Left lung (tissue), 10 donors: ENCODE data around the gene SNAP29. TPM values are rescaled to one million over a fixed set of nuclear protein-coding genes. Genes with fewer than 3 reads are reported as not detected.

Experiments used
- ATAC-seq: fragments of 200-7000 bp; cut with Tn5 transposase; one replicate; pipeline ENCODE4 v1.9.1; 2020; ENCODE audit warnings: moderate library complexity
- DNase-seq, 4 donors: peaks; one replicate each; pipeline ENCODE4 v3.0.0-alpha.2; 2013 to 2020
- H3K27ac ChIP-seq, 2 donors: fragments of 200-600 bp; sonication (generic) in 1 of 2; one replicate each; pipeline versions ENCODE4 v1.5.0 to v1.8.0; 2020 to 2021
- H3K27me3 ChIP-seq, 2 donors: fragments of 200-600 bp; sonication (generic) in 1 of 2; one replicate each; pipeline versions ENCODE4 v1.5.0 to v1.8.0; 2020 to 2021
- H3K36me3 ChIP-seq, 2 donors: fragments of 200-600 bp; sonication (generic) in 1 of 2; one replicate each; pipeline versions ENCODE4 v1.5.0 to v1.8.0; 2020 to 2021
- H3K4me1 ChIP-seq, 2 donors: fragments of 200-600 bp; one replicate each; pipeline ENCODE4 v1.8.0; 2021
- H3K4me3 ChIP-seq, 2 donors: fragments of 200-600 bp; sonication (generic) in 1 of 2; one replicate each; pipeline versions ENCODE4 v1.5.0 to v1.8.0; 2020 to 2021; ENCODE audit warnings: mild to moderate bottlenecking in 1 of 2
- H3K9me3 ChIP-seq, 2 donors: fragments of 200-600 bp; sonication (generic) in 1 of 2; one replicate each; pipeline versions ENCODE4 v1.5.0 to v1.8.0; 2020 to 2021
- intact Hi-C, 2 donors: fragments of 100-400 bp; cut with DNase I; formaldehyde crosslinking; loops; one replicate each; pipeline versions ENCODE4 v1.11.2 to v1.14.2; 2022
- polyA plus RNA-seq, 6 donors: library from polyadenylated mRNA; unstranded; fragments of 120-200 nt; gene quantifications; one replicate each; pipeline ENCODE4 v1.2.1, GENCODE V29; 2013; ENCODE audit not compliant: insufficient read length in 6 of 6
- total RNA-seq, 2 donors: library from RNA; stranded (reverse); fragmentation: NEBNext Ultra II Directional; extraction: Animal tissue kit (Norgen Biotek cat#: 25700); gene quantifications; one replicate each; pipeline ENCODE4 v1.2.1, GENCODE V29; 2021
- TF ChIP-seq, protein P1 (sequence below), 2 donors: fragments of 200-600 bp; sonication (generic) in 1 of 2; IDR thresholded peaks; one replicate each; pipeline versions ENCODE4 v1.5.0 to v1.8.0; 2021; ENCODE audit warnings: antibody characterized with exemption in 2 of 2
- donor health status: DM: no; HTN: yes; CAD: no.
- donor health status: DM: no; HTN: no; CAD: no.

SNAP29 gene
- total and polyA plus RNA-seq, 8 donors, result 25.4 to 33.2 (median 29.7) TPM

DNA sequence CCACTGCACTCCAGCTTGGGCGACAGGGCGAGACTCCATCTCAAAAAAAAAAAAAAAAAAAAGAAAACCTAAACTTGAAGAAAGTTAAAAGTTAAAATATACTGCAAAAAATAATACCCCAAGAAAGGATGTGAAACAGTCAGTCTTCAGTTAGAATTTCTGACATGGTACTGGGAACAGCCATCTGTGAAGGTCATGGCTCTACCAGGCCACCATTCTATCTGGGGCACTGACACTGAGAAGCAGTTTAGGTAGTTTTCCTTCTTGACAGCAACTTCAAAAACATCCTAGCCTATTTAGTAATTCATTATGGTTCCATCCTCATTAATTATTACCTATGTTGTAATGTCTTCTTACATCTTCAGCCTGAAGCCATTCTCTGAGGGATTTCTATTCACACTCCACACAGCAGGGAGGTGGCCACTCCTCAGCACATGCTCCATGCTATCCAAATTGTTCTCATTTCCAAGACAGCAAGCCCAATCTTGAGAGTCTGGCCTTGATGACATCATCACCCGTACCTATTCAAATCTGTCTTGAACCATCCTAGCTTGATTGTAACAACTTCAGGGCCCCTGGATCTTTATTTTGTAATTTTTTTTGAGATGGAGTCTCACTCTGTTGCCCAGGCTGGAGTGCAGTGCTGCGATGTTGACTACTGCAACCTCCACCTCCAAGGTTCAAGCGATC lies 46.7 kb upstream of the SNAP29 start:
- ATAC-seq, result no peak
- DNase-seq, result no peak
- Histone ChIP-seq H3K4me1 (no peaks in the 10 kb centered on the region), H3K27me3 (no peaks in the 10 kb centered on the region), H3K9me3 (no peaks in the 10 kb centered on the region), H3K36me3 (peaks cover 0 to 99% of the 10 kb centered on the region in 2 donors), H3K4me3 (no peak overlapping the region), H3K27ac (no peak overlapping the region)
- intact Hi-C loops, result no loop called here
- TF ChIP-seq, protein P1, sequence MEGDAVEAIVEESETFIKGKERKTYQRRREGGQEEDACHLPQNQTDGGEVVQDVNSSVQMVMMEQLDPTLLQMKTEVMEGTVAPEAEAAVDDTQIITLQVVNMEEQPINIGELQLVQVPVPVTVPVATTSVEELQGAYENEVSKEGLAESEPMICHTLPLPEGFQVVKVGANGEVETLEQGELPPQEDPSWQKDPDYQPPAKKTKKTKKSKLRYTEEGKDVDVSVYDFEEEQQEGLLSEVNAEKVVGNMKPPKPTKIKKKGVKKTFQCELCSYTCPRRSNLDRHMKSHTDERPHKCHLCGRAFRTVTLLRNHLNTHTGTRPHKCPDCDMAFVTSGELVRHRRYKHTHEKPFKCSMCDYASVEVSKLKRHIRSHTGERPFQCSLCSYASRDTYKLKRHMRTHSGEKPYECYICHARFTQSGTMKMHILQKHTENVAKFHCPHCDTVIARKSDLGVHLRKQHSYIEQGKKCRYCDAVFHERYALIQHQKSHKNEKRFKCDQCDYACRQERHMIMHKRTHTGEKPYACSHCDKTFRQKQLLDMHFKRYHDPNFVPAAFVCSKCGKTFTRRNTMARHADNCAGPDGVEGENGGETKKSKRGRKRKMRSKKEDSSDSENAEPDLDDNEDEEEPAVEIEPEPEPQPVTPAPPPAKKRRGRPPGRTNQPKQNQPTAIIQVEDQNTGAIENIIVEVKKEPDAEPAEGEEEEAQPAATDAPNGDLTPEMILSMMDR (IDR thresholded peaks at IDR 0.05), result no peak

DNA sequence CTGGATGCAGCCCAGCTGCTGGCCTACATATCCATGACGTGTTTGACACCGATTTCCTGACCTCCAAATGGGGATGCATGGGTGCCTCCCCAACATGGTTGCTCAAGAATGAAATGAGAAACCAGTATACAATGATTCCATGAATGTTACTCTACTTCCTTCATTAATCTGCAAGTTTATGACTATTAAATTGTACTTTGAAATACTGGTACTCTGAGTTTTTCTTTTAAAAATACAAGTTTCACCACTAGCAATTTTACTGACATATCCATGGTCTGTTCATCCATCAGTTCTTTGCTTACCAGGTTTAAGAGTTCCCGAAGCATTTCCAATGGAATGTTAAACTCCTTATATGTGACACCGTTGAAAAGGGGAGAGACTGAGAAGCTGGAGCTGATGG lies 45.8 kb upstream of the SNAP29 start:
- DNase-seq (no peak), ATAC-seq (no peak)
- no peak overlapping the region for H3K4me3 ChIP-seq
- H3K27me3 ChIP-seq, result no peaks in the 10 kb centered on the region
- H3K27ac ChIP-seq, result no peak overlapping the region
- TF ChIP-seq, protein P1 (IDR thresholded peaks at IDR 0.05), result no peak
- H3K9me3 ChIP-seq, result no peaks in the 10 kb centered on the region
- H3K36me3 ChIP-seq, result peaks cover 0 to 99% of the 10 kb centered on the region in 2 donors
- H3K4me1 ChIP-seq, result no peaks in the 10 kb centered on the region
- intact Hi-C loops, result no loop called here

DNA sequence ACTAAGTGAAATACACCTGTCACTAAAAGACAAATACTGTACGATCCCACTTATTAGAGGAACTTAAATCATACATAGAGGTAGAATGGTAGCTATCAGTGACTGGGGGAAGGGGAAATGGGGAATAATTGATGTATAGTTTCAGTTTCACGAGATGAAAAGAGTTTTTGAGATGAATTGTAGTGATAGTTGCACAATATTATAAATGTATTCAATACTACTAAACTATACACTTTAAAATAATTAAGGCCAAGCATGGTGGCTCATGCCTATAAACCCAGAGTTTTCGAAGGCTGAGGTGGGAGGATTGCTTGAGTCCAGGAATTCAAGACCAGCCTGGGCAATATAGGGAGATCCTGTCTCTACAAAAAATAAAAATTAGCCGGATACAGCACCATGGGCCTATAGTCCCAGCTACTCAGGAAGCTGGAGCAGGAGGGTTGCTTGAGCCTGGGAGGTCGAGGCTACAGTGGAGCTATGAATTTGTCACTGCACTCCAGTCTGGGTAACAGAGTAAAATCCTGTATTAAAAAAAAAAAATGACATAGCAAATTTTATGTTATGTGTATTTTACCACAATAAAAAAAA lies 44.5 kb upstream of the SNAP29 start:
- ATAC-seq (no peak), DNase-seq (no peak)
- no peaks in the 10 kb centered on the region for H3K4me1 ChIP-seq
- TF ChIP-seq, protein P1 (IDR thresholded peaks at IDR 0.05), result no peak
- no peaks in the 10 kb centered on the region for H3K27me3 ChIP-seq
- H3K9me3 ChIP-seq, result no peaks in the 10 kb centered on the region
- intact Hi-C loops, result no loop called here
- peaks cover 0 to 99% of the 10 kb centered on the region in 2 donors for H3K36me3 ChIP-seq
- no peak overlapping the region for H3K27ac ChIP-seq
- H3K4me3 ChIP-seq, result no peak overlapping the region

DNA sequence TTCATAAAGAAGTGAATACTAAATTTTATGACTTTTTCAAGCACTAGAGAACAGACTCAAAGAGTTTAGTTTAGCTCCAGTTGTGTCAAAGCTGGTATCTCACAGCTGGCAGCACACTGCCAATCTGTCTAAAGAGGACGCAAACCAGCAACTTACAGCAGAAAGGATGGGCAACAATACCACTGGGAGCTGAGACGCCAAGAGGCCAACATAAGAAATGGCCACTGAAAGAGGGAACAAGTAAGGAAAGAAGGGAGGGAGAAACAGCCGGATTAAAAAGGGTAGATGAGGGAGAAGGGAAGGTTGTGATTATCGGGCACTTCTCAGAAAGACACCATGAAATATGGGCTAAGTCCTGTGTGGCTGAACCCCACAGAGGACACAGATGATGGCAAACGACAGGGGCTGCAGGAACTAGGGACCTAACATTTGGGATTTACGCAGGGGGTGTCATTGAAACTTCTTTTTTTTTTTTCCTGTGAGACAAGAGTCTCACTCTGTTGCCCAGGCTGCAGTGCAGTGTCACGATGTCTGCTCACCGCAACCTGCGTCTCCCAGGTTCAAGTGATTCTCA lies 43.2 kb upstream of the SNAP29 start:
- no peaks in the 10 kb centered on the region for H3K27me3 ChIP-seq
- no peaks in the 10 kb centered on the region for H3K9me3 ChIP-seq
- TF ChIP-seq, protein P1 (IDR thresholded peaks at IDR 0.05), result no peak
- no peaks in the 10 kb centered on the region for H3K4me1 ChIP-seq
- intact Hi-C loops, result no loop called here
- H3K4me3 ChIP-seq, result no peak overlapping the region
- H3K36me3 ChIP-seq, result peaks cover 0 to 99% of the 10 kb centered on the region in 2 donors
- no peak overlapping the region for H3K27ac ChIP-seq
- no peak for ATAC-seq
- DNase-seq, result no peak

DNA sequence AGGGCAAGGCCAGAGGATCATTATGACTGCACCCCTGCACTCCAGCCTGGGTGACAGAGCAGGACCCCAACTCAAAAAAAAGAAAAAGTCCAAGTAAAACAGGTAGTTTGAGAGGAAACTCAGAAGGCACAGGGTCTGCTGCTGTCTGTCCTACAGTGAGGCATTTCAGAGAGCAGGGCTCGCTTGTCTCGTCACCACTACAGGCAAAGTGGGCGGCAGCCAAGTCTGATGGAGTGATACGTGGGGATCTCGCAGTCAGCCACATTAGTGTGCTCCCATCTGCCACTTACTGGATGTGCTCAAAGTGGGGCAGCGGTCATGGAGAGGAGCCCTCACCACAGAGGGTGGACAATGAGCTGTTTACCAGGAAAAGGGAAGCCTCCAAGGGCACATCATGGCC lies 42.2 kb upstream of the SNAP29 start:
- TF ChIP-seq, protein P1 (IDR thresholded peaks at IDR 0.05), result no peak
- Histone ChIP-seq H3K27me3 (no peaks in the 10 kb centered on the region), H3K27ac (no peak overlapping the region), H3K4me3 (no peak overlapping the region), H3K36me3 (peaks cover 0 to 99% of the 10 kb centered on the region in 2 donors), H3K9me3 (no peaks in the 10 kb centered on the region), H3K4me1 (no peaks in the 10 kb centered on the region)
- ATAC-seq (no peak), DNase-seq (no peak)
- intact Hi-C loops, result no loop called here
